Adrenal gland (tissue), 12 donors: Measurements from ENCODE around the gene MTHFD2L. TPM values are rescaled to one million over a fixed set of nuclear protein-coding genes. Genes with fewer than 3 reads are reported as not detected.

ENCODE experiments used
- DNase-seq, 7 donors: peaks; one replicate each; pipeline ENCODE4 v3.0.0-alpha.2; 2019 to 2020
- H3K27ac ChIP-seq, 5 donors: fragments of 200-600 bp; sonication (generic) in 4 of 5; 1 replicate in 3 of 5; 2 replicates in 2 of 5; pipeline versions ENCODE4 v1.5.1 to v1.8.0; 2016 to 2020; ENCODE audit warnings: mild to moderate bottlenecking in 1 of 5
- H3K27me3 ChIP-seq: fragments of 200-600 bp; 2 replicates; pipeline ENCODE4 v1.8.0; 2021
- H3K36me3 ChIP-seq, 2 donors: fragments of 200-600 bp; replicated peaks in 1 of 2; 1 replicate in 1 of 2; 2 replicates in 1 of 2; pipeline versions ENCODE4 v1.5.1 to v1.8.0; 2018 to 2022
- H3K4me1 ChIP-seq, 2 donors: fragments of 200-600 bp; replicated peaks in 1 of 2; 1 replicate in 1 of 2; 2 replicates in 1 of 2; pipeline versions ENCODE4 v1.5.1 to v1.8.0; 2018 to 2021
- H3K4me3 ChIP-seq, 4 donors: fragments of 200-600 bp; sonication (generic) in 3 of 4; one replicate each; pipeline ENCODE4 v1.5.1; 2016 to 2018
- H3K9me3 ChIP-seq, 3 donors: fragments of 200-600 bp; sonication (generic) in 1 of 3; replicated peaks in 1 of 3; 1 replicate in 2 of 3; 2 replicates in 1 of 3; pipeline versions ENCODE4 v1.5.1 to v1.8.0; 2016 to 2021
- POLR2A ChIP-seq, 2 donors: fragments of 450-650 bp; IDR thresholded peaks; one replicate each; pipeline ENCODE4 v1.6.1; 2017; ENCODE audit warnings: antibody characterized with exemption in 2 of 2, mild to moderate bottlenecking in 2 of 2, moderate library complexity in 1 of 2
- WGBS, 4 donors: extraction: QIAGEN DNeasy Blood & Tissue Kit in 2 of 4; methylation state at CpG; one replicate each; pipeline versions ENCODE4 v1.1.5 to v1.1.7; 2013 to 2017; 5-methylcytosine and 5-hydroxymethylcytosine counted together
- intact Hi-C, 2 donors: fragments of 100-400 bp; cut with DNase I; formaldehyde crosslinking; loops; one replicate each; pipeline versions ENCODE4 v1.14.1 to v1.15.0; 2022 to 2023
- polyA plus RNA-seq, 3 donors: library from polyadenylated mRNA; stranded (reverse); fragments of 200-250 nt in 2 of 3; fragments of 350-450 nt in 1 of 3; fragmentation: Illumina TruSeq in 1 of 3; extraction: RNeasy Lipid Tissue Mini Kit (QIAGEN cat#74804) in 1 of 3; gene quantifications; one replicate each; pipeline ENCODE4 v1.2.3, GENCODE V29; 2013 to 2014
- total RNA-seq, 9 donors: library from RNA; depleted of rRNA in 4 of 9; stranded (reverse); fragments of >200 nt in 4 of 9; fragments of 120-200 nt in 1 of 9; fragmentation: NEBNext Ultra II Directional in 1 of 9; extraction: Animal tissue kit (Norgen Biotek cat#: 25700) in 1 of 9; gene quantifications; one replicate each; pipeline versions ENCODE4 v1.1.0 to v1.2.4, GENCODE V29; 2013 to 2023
- TF ChIP-seq, protein P1 (sequence below), 6 experiments: fragments of 450-650 bp in 4 of 6; fragments of 200-600 bp in 2 of 6; sonication (generic) in 1 of 6; IDR thresholded peaks; 1 replicate in 5 of 6; 2 replicates in 1 of 6; pipeline versions ENCODE4 v1.5.1 to v1.8.0; 2016 to 2021; ENCODE audit warnings: antibody characterized with exemption in 6 of 6, mild to moderate bottlenecking in 2 of 6, moderate library complexity in 1 of 6
- donor health status: healthy with polysubstance abuse.
- donor health status: Bipolar disorder and iron deficiency.
- donor health status: DM: yes; HTN: yes; CAD: no.
- donor health status: DM: no; HTN: no; CAD: no.
- donor health status: DM: no; HTN: no; CAD: no.
- donor health status: DM: yes; HTN: yes; CAD: no.

Gene MTHFD2L
- total and polyA plus RNA-seq, 12 donors: 9.8 to 38.2 (median 15.9) TPM

DNA sequence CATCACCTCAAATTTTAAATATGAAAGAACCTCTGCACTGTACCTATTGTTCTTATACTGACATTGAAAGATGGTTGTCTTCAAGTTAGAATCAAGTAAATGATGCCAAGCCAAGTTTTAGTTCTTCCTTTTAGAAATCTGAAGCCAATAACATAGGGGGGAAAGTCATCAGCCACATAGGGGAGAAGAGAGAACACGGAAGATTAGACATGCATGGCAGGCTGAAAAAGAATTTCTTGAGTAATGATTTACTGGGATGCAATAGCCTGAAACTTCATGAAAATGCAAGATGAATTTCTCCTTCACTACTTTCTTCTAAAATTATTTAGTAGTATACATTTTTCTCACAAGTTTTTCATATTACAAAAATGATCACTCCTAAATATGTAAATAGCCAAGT is 136.8 kb downstream of the MTHFD2L start:
- WGBS, 4 donors: 96 to 100% (median 97%) methylated on average over 1 of the region's 1 CpG
- Histone ChIP-seq H3K27me3 (no peaks in the 10 kb centered on the region), H3K9me3 (no peaks in the 10 kb centered on the region), H3K4me1 (no peaks in the 10 kb centered on the region), H3K4me3 (no peak overlapping the region), H3K27ac (no peak overlapping the region), H3K36me3 (no peaks in the 10 kb centered on the region)
- TF ChIP-seq, protein P1, sequence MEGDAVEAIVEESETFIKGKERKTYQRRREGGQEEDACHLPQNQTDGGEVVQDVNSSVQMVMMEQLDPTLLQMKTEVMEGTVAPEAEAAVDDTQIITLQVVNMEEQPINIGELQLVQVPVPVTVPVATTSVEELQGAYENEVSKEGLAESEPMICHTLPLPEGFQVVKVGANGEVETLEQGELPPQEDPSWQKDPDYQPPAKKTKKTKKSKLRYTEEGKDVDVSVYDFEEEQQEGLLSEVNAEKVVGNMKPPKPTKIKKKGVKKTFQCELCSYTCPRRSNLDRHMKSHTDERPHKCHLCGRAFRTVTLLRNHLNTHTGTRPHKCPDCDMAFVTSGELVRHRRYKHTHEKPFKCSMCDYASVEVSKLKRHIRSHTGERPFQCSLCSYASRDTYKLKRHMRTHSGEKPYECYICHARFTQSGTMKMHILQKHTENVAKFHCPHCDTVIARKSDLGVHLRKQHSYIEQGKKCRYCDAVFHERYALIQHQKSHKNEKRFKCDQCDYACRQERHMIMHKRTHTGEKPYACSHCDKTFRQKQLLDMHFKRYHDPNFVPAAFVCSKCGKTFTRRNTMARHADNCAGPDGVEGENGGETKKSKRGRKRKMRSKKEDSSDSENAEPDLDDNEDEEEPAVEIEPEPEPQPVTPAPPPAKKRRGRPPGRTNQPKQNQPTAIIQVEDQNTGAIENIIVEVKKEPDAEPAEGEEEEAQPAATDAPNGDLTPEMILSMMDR (IDR thresholded peaks at IDR 0.05): no peak
- TF ChIP-seq POLR2A (IDR thresholded peaks at IDR 0.05): no peak
- intact Hi-C loops: no loop called here
- DNase-seq: no peak

DNA sequence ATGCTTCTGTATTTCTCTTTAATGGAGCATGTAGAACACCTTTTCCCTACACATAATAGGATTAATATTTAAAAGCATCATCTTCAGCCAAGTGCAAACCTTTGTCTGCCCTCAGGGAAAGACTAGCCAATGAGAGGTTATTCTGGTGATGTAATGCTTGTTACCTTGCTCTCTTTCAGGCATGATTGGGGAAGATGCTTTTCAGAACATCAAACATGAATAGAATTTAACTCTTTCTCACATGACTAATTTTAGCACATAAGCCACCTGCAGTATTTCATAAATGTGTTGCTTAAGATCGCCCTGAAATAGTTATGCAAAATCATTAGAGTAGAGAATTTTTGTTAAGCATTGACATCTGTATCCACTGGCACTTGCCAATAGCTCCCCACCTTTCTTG is 139.6 kb downstream of the MTHFD2L start:
- WGBS, 4 donors: 86 to 100% (median 91%) methylated on average over 1 of the region's 1 CpG
- no peak for DNase-seq
- H3K27me3 ChIP-seq: no peaks in the 10 kb centered on the region
- no peaks in the 10 kb centered on the region for H3K4me1 ChIP-seq
- H3K27ac ChIP-seq: no peak overlapping the region
- TF ChIP-seq POLR2A (IDR thresholded peaks at IDR 0.05): no peak
- H3K4me3 ChIP-seq: no peak overlapping the region
- intact Hi-C loops: no loop called here
- H3K36me3 ChIP-seq: no peaks in the 10 kb centered on the region
- H3K9me3 ChIP-seq: no peaks in the 10 kb centered on the region

DNA sequence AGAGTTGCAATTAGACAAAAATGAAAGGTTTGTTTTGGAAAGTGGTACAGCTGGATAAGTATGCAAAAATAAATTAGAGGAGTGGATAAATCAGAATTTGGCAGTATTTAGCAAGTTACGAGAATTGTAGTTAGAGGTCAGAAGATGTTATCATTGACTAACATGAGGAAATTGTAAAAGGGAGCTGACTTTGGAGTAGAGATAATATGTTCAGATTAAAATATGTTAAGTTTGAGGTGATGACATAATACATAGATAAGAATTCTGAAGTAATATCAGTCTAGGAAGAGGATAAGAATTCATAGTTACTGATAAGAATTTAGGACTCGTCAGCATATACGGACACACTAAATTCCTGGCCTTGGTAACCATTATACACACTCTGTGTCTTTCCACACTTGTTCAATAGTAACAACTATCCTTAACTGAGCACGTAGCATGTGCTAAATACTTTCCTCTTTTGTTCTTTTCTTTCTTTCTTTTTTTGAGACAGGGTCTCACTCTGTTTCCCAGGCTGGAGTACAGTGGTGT is 146.2 kb downstream of the MTHFD2L start:
- no peaks in the 10 kb centered on the region for H3K27me3 ChIP-seq
- TF ChIP-seq, protein P1 (IDR thresholded peaks at IDR 0.05): no peak
- no peak for TF ChIP-seq POLR2A (IDR thresholded peaks at IDR 0.05)
- no peak for DNase-seq
- WGBS, 4 donors: 39 to 64% (median 55%) methylated on average over 4 of the region's 4 CpGs
- H3K9me3 ChIP-seq: no peaks in the 10 kb centered on the region
- H3K27ac ChIP-seq: no peak overlapping the region
- H3K4me1 ChIP-seq: no peaks in the 10 kb centered on the region
- H3K4me3 ChIP-seq: no peak overlapping the region
- H3K36me3 ChIP-seq: no peaks in the 10 kb centered on the region
- intact Hi-C loops: loop anchor here in 1 of 2 donors (10.0 kb wide), 1 partner anchor 69 kb away; no protein-coding TSS in a partner anchor

DNA sequence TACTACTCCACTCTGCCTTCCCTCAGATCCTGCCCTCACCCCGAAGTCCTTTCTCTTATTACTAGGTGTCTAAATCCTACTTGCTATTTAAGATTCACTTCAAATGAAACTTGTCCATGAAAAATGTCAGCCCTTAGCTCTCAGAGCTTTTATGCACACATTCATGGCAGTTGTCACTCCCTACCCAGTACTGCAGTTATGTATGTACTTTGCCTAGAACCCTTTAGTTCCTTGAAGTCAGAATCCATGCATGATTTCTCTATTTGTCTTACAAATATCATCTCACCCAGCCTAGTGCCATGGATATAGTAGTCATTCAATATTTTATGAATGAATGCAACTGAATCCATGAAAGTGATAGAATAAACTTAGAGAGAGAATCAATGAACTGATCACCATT is 147.1 kb downstream of the MTHFD2L start:
- TF ChIP-seq POLR2A (IDR thresholded peaks at IDR 0.05): no peak
- TF ChIP-seq, protein P1 (IDR thresholded peaks at IDR 0.05): no peak
- Histone ChIP-seq H3K4me1 (no peaks in the 10 kb centered on the region), H3K27ac (no peak overlapping the region), H3K27me3 (no peaks in the 10 kb centered on the region), H3K4me3 (no peak overlapping the region), H3K9me3 (no peaks in the 10 kb centered on the region), H3K36me3 (no peaks in the 10 kb centered on the region)
- 92 to 96% (median 93%) methylated on average over 1 of the region's 1 CpG for WGBS, 4 donors
- intact Hi-C loops: loop anchor here (5.0 to 10.0 kb wide), 2 partner anchors 70 to 113 kb away; no protein-coding TSS in a partner anchor
- no peak for DNase-seq

DNA sequence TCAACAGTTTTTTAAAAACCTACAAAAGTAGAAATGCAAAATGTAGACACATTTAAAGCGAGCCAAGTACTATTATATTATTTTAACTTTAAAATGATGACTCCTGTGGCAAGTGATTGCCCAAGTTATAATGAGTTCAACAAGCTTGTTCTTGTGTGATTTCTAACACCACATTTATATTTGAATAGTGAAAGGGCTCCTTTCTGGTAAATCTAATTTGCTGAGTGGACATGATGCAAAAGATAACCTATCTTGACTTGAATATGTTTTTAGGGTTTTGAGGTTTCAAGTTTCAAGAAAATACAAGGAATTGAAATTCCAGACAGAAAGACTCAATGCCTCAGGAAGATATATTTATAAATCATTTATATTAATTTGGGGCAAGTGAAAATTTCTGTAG is 149.3 kb downstream of the MTHFD2L start:
- WGBS, 4 donors: 92 to 100% (median 97%) methylated on average over 1 of the region's 1 CpG
- no peaks in the 10 kb centered on the region for H3K27me3 ChIP-seq
- H3K27ac ChIP-seq: no peak overlapping the region
- H3K4me3 ChIP-seq: no peak overlapping the region
- intact Hi-C loops: loop anchor here (5.0 to 10.0 kb wide), 2 partner anchors 72 to 115 kb away; no protein-coding TSS in a partner anchor
- DNase-seq: no peak
- no peaks in the 10 kb centered on the region for H3K4me1 ChIP-seq
- no peaks in the 10 kb centered on the region for H3K9me3 ChIP-seq
- no peak for TF ChIP-seq POLR2A (IDR thresholded peaks at IDR 0.05)
- no peaks in the 10 kb centered on the region for H3K36me3 ChIP-seq
